Mesendoderm (in vitro differentiated cells): Measurements from ENCODE around the gene SLC38A8.

ENCODE experiments used
- DNase-seq: peaks from one replicate; pipeline ENCODE4 v3.0.0; 2013
- H2AK5ac ChIP-seq: 2 replicates; pipeline ENCODE4 v1.6.1; 2013; ENCODE audit warnings: low read length, inconsistent platforms
- H2BK120ac ChIP-seq: 2 replicates; pipeline ENCODE4 v1.6.1; 2013; ENCODE audit warnings: low read depth, mild to moderate bottlenecking, low read length, moderate library complexity, mixed read lengths
- H2BK15ac ChIP-seq: replicated peaks from 2 replicates; pipeline ENCODE4 v1.6.1; 2013; ENCODE audit warnings: low read depth, mild to moderate bottlenecking, moderate library complexity
- H2BK5ac ChIP-seq: 2 replicates; pipeline ENCODE4 v1.6.1; 2013; ENCODE audit warnings: low read length, inconsistent platforms
- H3K18ac ChIP-seq: 2 replicates; pipeline ENCODE4 v1.6.1; 2013; ENCODE audit warnings: mild to moderate bottlenecking, low read length, mixed read lengths
- H3K23ac ChIP-seq: one replicate; pipeline ENCODE4 v1.6.1; 2013; ENCODE audit warnings: low read length
- H3K27ac ChIP-seq: 2 replicates; pipeline ENCODE4 v1.5.1; 2013; ENCODE audit warnings: low read depth, mild to moderate bottlenecking, inconsistent platforms, low read length, moderate library complexity
- H3K27me3 ChIP-seq: 2 replicates; pipeline ENCODE4 v1.6.1; 2013; ENCODE audit warnings: low read length, control low read depth, mild to moderate bottlenecking, inconsistent platforms; ENCODE audit not compliant: insufficient read depth, poor library complexity
- H3K36me3 ChIP-seq: 2 replicates; pipeline ENCODE4 v1.6.1; 2013; ENCODE audit warnings: low read length, inconsistent platforms; ENCODE audit not compliant: control insufficient read depth, insufficient read depth
- H3K4ac ChIP-seq: one replicate; pipeline ENCODE4 v1.6.1; 2013; ENCODE audit warnings: low read depth, mild to moderate bottlenecking, low read length, moderate library complexity
- H3K4me1 ChIP-seq: 2 replicates; pipeline ENCODE4 v1.6.1; 2013; ENCODE audit warnings: low read depth, low read length, inconsistent platforms; ENCODE audit not compliant: control insufficient read depth
- H3K4me2 ChIP-seq: 2 replicates; pipeline ENCODE4 v1.6.1; 2013; ENCODE audit warnings: low read length
- H3K4me3 ChIP-seq: 2 replicates; pipeline ENCODE4 v1.5.1; 2013; ENCODE audit warnings: mild to moderate bottlenecking, low read length
- H3K56ac ChIP-seq: one replicate; pipeline ENCODE4 v1.6.1; 2013; ENCODE audit warnings: low read length
- H3K79me1 ChIP-seq: 2 replicates; pipeline ENCODE4 v1.6.1; 2013; ENCODE audit warnings: low read length, inconsistent platforms
- H3K79me2 ChIP-seq: 2 replicates; pipeline ENCODE4 v1.6.1; 2013; ENCODE audit warnings: mild to moderate bottlenecking, low read length; ENCODE audit not compliant: control insufficient read depth, insufficient read depth
- H3K9ac ChIP-seq: 2 replicates; pipeline ENCODE4 v1.6.1; 2013; ENCODE audit warnings: low read length, inconsistent platforms
- H4K5ac ChIP-seq: one replicate; pipeline ENCODE4 v1.6.1; 2013; ENCODE audit warnings: low read length
- H4K8ac ChIP-seq: one replicate; pipeline ENCODE4 v1.6.1; 2013; ENCODE audit warnings: low read depth, mild to moderate bottlenecking, control low read depth, low read length, moderate library complexity
- WGBS: extraction: QIAGEN DNeasy Blood & Tissue Kit; methylation state at CpG from one replicate; pipeline ENCODE4 v1.1.7; 2013; ENCODE audit warnings: low lambda C conversion rate, missing lambda C conversion rate; ENCODE audit not compliant: insufficient coverage; ENCODE audit errors: extremely low coverage; 5-methylcytosine and 5-hydroxymethylcytosine counted together

Gene SLC38A8

GRCh38 chr16:84032458-84033178 is 10.0 kb downstream of the SLC38A8 start:
- no peaks in the 10 kb centered on the region for H3K79me2 ChIP-seq
- no peaks in the 10 kb centered on the region for H3K79me1 ChIP-seq
- H4K8ac ChIP-seq, result no peak overlapping the region
- H3K27me3 ChIP-seq, result no peaks in the 10 kb centered on the region
- no peak overlapping the region for H3K18ac ChIP-seq
- peak; percentile 58 for DNase-seq
- no peak overlapping the region for H3K4me2 ChIP-seq
- no peak overlapping the region for H3K27ac ChIP-seq
- H2BK120ac ChIP-seq, result no peak overlapping the region
- no peak overlapping the region for H2BK5ac ChIP-seq
- no peak overlapping the region for H3K4ac ChIP-seq
- no peak overlapping the region for H2AK5ac ChIP-seq
- H3K36me3 ChIP-seq, result no peaks in the 10 kb centered on the region
- no peak overlapping the region for H3K23ac ChIP-seq
- no peak overlapping the region for H4K5ac ChIP-seq
- WGBS, result no CpG with 5 or more reads among the region's 15 CpGs
- no peak overlapping the region for H3K4me3 ChIP-seq
- no peak overlapping the region for H3K56ac ChIP-seq
- H2BK15ac ChIP-seq, result no peak overlapping the region
- H3K4me1 ChIP-seq, result no peaks in the 10 kb centered on the region
- no peak overlapping the region for H3K9ac ChIP-seq

GRCh38 chr16:84031556-84031955 is 11.0 kb downstream of the SLC38A8 start:
- no peak overlapping the region for H3K9ac ChIP-seq
- H3K79me1 ChIP-seq, result no peaks in the 10 kb centered on the region
- WGBS, result no CpG with 5 or more reads among the region's 17 CpGs
- H2AK5ac ChIP-seq, result no peak overlapping the region
- no peak overlapping the region for H4K5ac ChIP-seq
- no peak overlapping the region for H3K23ac ChIP-seq
- no peak overlapping the region for H3K56ac ChIP-seq
- H2BK5ac ChIP-seq, result no peak overlapping the region
- no peaks in the 10 kb centered on the region for H3K4me1 ChIP-seq
- H2BK15ac ChIP-seq, result no peak overlapping the region
- H3K4me3 ChIP-seq, result no peak overlapping the region
- no peak overlapping the region for H2BK120ac ChIP-seq
- H4K8ac ChIP-seq, result no peak overlapping the region
- no peak for DNase-seq
- H3K4ac ChIP-seq, result no peak overlapping the region
- H3K4me2 ChIP-seq, result no peak overlapping the region
- no peaks in the 10 kb centered on the region for H3K27me3 ChIP-seq
- H3K36me3 ChIP-seq, result no peaks in the 10 kb centered on the region
- H3K79me2 ChIP-seq, result no peaks in the 10 kb centered on the region
- no peak overlapping the region for H3K18ac ChIP-seq
- no peak overlapping the region for H3K27ac ChIP-seq

- Histone ChIP-seq H3K4me2 (no peak overlapping the region), H3K79me2 (no peaks in the 10 kb centered on the region), H2AK5ac (no peak overlapping the region), H2BK120ac (no peak overlapping the region), H2BK15ac (no peak overlapping the region), H3K18ac (no peak overlapping the region), H3K4ac (no peak overlapping the region), H3K27me3 (no peaks in the 10 kb centered on the region), H3K56ac (no peak overlapping the region), H3K23ac (no peak overlapping the region), H3K36me3 (no peaks in the 10 kb centered on the region), H3K27ac (no peak overlapping the region), H4K8ac (no peak overlapping the region), H3K4me1 (no peaks in the 10 kb centered on the region), H3K9ac (no peak overlapping the region), H3K4me3 (no peak overlapping the region), H3K79me1 (no peaks in the 10 kb centered on the region), H2BK5ac (no peak overlapping the region), H4K5ac (no peak overlapping the region)
- no peak for DNase-seq
- no CpG with 5 or more reads among the region's 14 CpGs for whole genome bisulfite sequencing
Observed at GRCh38 chr16:84029297-84030047, 13.1 kb downstream of the SLC38A8 start.

- Histone ChIP-seq H3K9ac (no peak overlapping the region), H3K27ac (no peak overlapping the region), H3K79me2 (no peaks in the 10 kb centered on the region), H2AK5ac (no peak overlapping the region), H3K4me2 (no peak overlapping the region), H3K56ac (no peak overlapping the region), H3K18ac (no peak overlapping the region), H3K4ac (no peak overlapping the region), H3K4me3 (no peak overlapping the region), H4K5ac (no peak overlapping the region), H3K79me1 (no peaks in the 10 kb centered on the region), H3K23ac (no peak overlapping the region), H4K8ac (no peak overlapping the region), H2BK120ac (no peak overlapping the region), H3K36me3 (no peaks in the 10 kb centered on the region), H3K4me1 (no peaks in the 10 kb centered on the region), H2BK15ac (no peak overlapping the region), H2BK5ac (no peak overlapping the region), H3K27me3 (no peaks in the 10 kb centered on the region)
- WGBS, result no CpG with 5 or more reads among the region's 15 CpGs
- no peak for DNase-seq
Observed at GRCh38 chr16:84027625-84028024, 15.0 kb downstream of the SLC38A8 start.

GRCh38 chr16:84026606-84027005 is 16.0 kb downstream of the SLC38A8 start:
- no peaks in the 10 kb centered on the region for H3K79me2 ChIP-seq
- H4K8ac ChIP-seq, result no peak overlapping the region
- no peak overlapping the region for H3K4me2 ChIP-seq
- no peak overlapping the region for H3K4me3 ChIP-seq
- no peaks in the 10 kb centered on the region for H3K79me1 ChIP-seq
- H3K4ac ChIP-seq, result no peak overlapping the region
- no peak overlapping the region for H3K18ac ChIP-seq
- no peak overlapping the region for H3K9ac ChIP-seq
- no peak overlapping the region for H2AK5ac ChIP-seq
- H2BK120ac ChIP-seq, result no peak overlapping the region
- no peaks in the 10 kb centered on the region for H3K4me1 ChIP-seq
- no peak overlapping the region for H3K27ac ChIP-seq
- no CpG with 5 or more reads among the region's 10 CpGs for WGBS
- DNase-seq, result peak; percentile 21
- H3K27me3 ChIP-seq, result no peaks in the 10 kb centered on the region
- no peak overlapping the region for H2BK5ac ChIP-seq
- H4K5ac ChIP-seq, result no peak overlapping the region
- no peak overlapping the region for H2BK15ac ChIP-seq
- no peaks in the 10 kb centered on the region for H3K36me3 ChIP-seq
- no peak overlapping the region for H3K23ac ChIP-seq
- H3K56ac ChIP-seq, result peak overlapping the region; percentile 10
